GM18517 (cell line): ENCODE data around the gene PKN1.
"Not testable (repeated sequence)": the region's sequence is repeated elsewhere in the genome, so short reads cannot be mapped to it uniquely, and the experiment has no call there.

Source experiments
- ATAC-seq: cut with Tn5 transposase; IDR thresholded peaks from one replicate; pipeline ENCODE4 v1.9.1; 2021; ENCODE audit warnings: mild to moderate bottlenecking, moderate library complexity; ENCODE audit not compliant: unreplicated experiment

Gene PKN1

GRCh38 chr19:14479975-14480699 is 47.0 kb downstream of the PKN1 start:
- no peak for ATAC-seq

DNA sequence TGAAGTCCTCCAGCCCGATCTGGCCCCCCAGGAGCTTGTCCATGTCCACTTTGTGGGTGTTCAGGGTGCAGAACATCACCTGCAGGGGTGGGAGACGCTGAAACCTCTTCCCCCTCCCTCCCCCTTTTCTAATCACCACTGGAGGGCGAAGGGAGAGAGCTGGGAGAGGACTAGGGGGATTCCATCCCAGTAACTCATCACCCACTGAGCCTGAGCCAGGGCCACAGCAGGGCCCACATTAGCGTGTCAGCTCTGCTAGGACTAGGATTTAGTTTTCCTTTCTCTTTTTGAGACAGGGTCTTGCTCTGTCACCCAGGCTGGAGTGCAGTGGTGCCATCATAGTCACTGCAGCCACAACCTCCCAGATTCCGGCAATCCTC is 47.6 kb downstream of the PKN1 start:
- no peak for ATAC-seq

- no peak for ATAC-seq
Measured at GRCh38 chr19:14482172-14482941, 49.3 kb downstream of the PKN1 start.

DNA sequence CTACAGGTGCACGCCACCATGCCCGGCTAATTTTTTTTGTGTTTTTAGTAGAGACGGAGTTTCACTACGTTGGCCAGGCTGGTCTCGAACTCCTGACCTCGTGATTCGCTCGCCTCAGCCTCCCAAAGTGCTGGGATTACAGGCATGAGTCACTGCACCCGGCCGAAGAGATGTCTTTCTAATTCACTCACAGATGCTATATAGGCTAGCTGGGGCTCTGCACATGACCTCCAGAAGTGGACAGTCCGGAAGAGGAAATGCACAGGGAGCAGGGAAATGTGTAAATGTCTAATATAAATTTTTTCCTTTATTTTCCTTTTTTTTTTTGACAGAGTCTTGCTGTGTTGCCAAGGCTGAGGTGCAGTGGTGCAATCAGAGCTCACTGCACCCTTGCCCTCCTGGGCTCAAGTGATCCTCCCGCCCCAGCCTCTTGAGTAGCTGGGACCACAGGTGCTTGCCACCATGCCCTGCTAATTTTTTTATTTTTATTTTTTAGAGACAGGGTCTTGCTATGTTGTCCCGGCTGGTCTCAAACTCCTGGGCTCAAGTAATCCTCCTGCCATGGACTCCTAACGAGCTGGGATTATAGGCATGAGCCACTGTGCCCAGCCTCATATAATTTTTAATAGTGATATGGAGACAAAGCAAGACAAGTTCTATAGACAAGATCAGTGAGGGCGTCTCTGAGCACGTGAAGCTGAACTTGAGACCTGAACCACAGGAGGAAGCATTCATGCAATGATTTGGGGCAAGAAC is 54.4 kb downstream of the PKN1 start:
- ATAC-seq, result no peak

DNA sequence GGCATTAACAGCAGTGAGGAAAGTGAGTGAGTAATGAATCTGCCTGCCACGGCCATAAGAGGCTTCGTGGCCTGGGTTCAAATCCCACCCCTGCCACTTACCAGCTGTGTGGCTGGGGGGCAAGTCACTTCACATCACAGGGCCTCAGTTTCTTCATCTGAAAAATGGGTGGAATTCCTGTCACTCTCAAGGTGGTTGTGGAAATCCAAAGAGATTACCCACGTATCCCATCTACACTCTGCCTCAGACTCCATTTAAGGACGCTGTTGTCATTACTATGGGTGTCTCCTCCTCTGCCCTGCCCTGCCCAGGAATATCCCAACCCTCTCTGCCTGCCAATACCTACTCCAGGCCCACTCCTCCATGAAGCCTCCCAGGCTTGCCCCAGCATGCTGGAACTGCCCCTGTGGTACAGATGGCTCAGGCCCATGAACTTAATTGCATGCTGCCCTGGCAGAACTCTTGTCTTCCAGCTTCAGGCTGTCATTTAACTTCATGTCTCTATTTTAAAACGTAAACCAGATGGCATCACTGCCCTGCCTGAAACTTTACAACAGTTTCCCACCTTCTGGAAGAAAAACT is 59.7 kb downstream of the PKN1 start:
- ATAC-seq, result no peak

DNA sequence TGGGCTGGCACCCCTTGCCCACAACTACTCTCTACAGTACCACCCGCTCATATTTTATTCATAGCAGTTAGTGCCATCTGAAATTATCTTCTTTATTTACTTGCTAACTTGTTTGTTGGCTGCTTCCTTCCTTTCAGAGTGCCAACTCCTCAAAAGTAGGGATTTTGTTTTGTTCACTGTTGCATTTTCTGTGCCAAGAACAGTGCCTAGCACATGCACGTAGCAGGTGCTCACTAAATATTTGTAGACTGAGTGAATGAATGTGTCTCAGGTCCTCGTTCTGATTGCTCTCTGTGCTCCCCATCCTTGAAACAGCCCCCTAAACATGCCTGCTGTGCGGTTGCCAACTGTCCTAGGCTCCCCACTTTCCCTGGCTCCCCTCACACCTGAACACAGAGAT is 61.3 kb downstream of the PKN1 start:
- ATAC-seq, result no peak

GRCh38 chr19:14494910-14495671 is 62.0 kb downstream of the PKN1 start:
- ATAC-seq, result no peak

DNA sequence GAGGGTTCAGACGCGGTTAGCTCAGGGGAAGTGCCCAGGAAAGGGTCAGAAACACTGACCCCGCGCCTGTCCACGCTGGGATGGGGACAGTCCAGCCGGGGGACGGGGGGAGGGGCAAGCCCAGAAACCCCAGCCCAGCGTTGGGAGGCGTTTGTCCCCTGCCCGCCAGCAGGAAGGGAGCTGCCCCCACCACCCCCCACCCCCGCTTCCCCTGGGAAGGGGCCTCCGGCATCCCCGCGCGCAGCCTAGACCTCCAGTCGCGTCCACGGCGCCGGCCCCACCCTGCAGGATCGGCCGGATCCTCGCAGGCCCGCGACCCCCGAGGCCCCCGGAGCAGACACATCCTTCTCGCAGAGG is 62.5 kb downstream of the PKN1 start:
- ATAC-seq, result peak; percentile 21

- peak; percentile 57 for ATAC-seq
Measured at GRCh38 chr19:14496029-14496833, 63.1 kb downstream of the PKN1 start, which contains the start of gene GIPC1. Gene GIPC1, minus strand, starts transcription at chr19:14496127. Its CDS starts 13,151 bp downstream, at chr19:14482976.

DNA sequence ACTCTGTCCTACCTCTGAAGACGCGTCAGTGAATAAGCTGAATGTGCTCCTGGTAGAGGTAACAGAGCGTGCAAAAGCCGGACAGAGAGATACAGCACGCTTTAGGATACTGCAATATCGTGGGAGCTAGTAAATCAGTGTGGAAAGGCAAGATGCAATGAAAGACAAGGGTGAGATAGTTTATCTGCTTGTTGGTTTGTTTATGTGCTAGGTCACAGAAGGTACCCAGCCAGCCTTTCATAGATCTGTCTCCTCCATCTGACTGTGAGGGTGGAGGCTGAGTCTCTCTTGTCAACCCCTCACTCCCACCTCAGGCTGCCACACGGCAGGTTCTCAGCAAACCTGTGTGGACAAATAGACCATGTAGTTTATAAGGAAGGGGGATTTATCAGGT is 63.7 kb downstream of the PKN1 start:
- no peak for ATAC-seq

- no peak for ATAC-seq
Measured at GRCh38 chr19:14497228-14497921, 64.3 kb downstream of the PKN1 start.

DNA sequence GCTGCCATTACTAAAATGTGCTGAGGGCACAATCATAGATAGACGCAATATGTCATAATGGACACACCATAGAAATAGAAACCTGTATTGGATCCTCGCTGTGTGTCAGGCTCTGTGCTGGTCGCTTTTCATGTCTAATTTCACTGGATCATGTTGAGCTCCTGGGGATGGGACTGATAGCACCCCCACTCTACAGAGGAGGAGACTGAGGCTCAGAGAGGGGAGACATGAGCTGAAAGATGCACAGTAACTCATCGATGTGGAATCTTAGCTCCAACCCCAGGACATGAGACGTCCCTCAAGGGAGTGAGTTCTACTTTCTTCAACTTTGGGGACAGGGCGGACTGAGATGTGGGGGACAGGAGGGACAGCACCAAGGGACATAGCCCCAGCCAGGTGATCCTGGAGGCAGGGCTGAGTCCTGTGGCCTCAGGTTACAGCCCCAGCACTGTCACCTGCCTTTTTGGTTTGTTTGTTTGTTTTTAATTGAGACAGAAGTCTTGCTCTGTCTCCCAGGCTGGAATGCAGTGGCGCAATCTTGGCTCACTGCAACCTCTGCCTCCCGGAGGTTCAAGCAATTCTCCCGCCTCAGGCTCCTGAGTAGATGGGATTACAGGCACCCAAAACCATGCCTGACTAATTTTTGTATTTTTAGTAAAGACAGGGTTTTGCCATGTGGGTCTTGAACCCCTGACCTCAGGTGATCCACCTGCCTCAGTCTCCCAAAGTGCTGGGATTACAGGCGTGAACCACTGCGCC is 69.4 kb downstream of the PKN1 start:
- ATAC-seq, result no peak

GRCh38 chr19:14503285-14503684 is 70.2 kb downstream of the PKN1 start:
- ATAC-seq, result no peak

DNA sequence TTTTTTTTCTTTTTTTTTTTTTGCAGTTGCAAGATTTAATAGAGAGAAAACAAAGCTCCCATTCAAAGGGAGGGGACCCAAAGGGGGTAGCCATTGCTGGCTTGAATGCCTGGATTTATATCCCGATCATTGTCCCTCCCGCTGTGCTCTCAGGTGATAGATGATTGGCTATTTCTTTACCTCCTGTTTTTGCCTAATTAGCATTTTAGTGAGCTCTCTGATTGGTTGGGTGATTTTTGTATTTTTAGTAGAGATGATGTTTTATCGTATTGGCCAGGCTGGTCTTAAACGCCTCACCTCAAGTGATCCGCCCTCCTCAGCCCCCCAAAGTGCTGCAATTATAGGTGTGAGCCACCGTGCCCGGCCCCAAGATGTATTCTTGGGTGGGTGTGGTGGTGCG is 71.5 kb downstream of the PKN1 start:
- not testable (repeated sequence) for ATAC-seq

DNA sequence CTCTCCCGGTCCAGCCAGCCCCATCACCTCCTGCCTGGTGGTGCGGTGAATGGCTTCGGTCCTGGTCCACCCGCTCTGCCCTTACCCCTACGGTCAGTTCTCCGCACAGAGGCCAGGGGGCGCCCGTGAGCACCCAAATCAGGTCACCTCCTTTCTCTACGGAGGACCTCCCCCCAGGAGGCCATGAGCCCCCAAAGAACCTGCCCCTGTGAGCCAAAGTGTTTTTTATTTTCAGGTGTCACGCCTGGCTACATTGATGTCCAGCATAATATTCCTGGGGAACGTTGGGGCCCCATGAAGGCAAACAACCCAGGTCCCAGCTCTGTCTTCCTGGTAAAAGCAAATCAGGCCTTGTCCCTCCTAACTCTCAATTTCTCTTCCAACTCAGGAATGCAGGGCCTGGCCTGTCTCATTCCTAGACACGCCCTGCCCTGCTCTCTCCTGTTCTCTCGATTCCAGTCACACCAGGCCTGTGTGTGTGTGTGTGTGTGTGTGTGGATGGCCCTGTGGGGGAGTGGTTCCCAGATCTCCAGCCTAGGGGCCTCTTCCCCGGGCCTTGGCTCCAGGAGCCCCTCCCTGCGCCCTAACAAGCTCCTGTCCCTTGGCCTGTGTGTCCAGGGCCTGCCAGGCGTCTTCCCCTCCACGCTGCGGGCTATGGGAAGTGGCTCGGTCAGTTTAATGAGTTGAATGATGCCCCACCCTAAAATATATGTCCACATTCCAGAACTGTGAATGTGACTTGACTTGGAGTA is 72.6 kb downstream of the PKN1 start:
- no peak for ATAC-seq

DNA sequence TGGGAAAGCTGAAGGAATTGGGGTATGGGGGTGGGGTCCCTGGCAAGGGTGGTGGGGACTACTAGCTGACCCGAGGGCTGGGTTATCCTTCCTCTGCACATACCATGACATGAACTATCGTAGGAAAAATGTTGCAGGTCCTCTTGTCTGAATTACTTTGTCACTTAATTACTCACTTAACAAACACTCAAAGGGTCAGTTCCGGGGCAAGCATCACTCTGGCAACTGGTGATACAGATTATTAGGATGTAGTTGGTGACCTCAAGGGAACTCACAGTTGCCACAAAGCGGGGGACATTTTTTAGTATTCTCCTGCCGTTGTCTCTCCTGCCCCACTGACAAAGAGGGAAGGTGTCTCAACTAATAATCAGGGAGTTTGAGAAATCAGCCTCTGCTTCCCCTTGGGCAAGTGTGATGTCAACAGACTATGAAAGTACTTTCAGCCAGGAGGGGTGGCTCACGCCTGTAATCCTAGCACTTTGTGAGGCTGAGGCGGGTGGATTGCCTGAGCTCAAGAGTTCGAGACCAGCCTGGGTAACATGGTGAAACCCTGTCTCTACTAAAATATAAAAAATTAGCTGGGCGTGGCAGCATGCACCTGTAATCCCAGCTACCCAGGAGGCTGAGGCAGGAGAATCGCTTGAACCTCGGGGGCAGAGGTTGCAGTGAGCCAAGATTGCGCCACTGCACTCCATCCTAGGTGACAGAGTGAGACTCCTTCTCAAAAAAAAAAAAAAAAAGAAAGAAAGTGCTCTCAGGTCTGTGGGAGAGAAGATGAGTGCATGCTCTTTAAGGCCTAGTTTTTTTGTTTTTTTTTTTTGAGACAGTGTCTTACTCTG is 74.8 kb downstream of the PKN1 start:
- ATAC-seq, result no peak
